ENCODE data around the gene OR5K4. TPM values are rescaled to one million over a fixed set of nuclear protein-coding genes. Genes with fewer than 3 reads are reported as not detected.

OR5K4 gene, protein sequence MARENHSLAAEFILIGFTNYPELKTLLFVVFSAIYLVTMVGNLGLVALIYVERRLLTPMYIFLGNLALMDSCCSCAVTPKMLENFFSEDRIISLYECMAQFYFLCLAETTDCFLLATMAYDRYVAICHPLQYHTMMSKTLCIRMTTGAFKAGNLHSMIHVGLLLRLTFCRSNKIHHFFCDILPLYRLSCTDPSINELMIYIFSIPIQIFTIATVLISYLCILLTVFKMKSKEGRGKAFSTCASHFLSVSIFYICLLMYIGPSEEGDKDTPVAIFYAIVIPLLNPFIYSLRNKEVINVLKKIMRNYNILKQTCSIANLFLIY
- not detected for total RNA-seq

GRCh38 chr3:98353554-98353953 is at the start of gene OR5K4:
TSS of gene OR5K4 (plus strand) at chr3:98353854. CDS start at chr3:98353854, 0 bp downstream.
- ATAC-seq (no peak), DNase-seq (no peak)
- TF ChIP-seq POLR2A (IDR thresholded peaks at IDR 0.05) (no peak), CTCF (IDR thresholded peaks at IDR 0.05 in 4 of 5, conservative IDR thresholded peaks at IDR 0.05 in 1 of 5) (no peak)
- in situ Hi-C loops (cut with MboI; ENCODE audit: low sequenced_read_pairs in 4 of 4): loop anchor here in 1 of 4 donors (25.0 kb wide), 1 partner anchor 109 kb away; the partner anchor contains the start of gene OR5K1
- no peaks in the 10 kb centered on the region for H3K9me3 ChIP-seq
- no peaks in the 10 kb centered on the region for H3K4me1 ChIP-seq
- intact Hi-C loops (cut with DNase I; ENCODE audit: low total_unique reads): no loop called here
- no peaks in the 10 kb centered on the region for H3K27me3 ChIP-seq
- no peak within 1 kb of the TSS for H3K4me3 ChIP-seq
- H3K27ac ChIP-seq: no peak within 1 kb of the TSS
- no peaks in the 10 kb centered on the region for H3K36me3 ChIP-seq

DNA sequence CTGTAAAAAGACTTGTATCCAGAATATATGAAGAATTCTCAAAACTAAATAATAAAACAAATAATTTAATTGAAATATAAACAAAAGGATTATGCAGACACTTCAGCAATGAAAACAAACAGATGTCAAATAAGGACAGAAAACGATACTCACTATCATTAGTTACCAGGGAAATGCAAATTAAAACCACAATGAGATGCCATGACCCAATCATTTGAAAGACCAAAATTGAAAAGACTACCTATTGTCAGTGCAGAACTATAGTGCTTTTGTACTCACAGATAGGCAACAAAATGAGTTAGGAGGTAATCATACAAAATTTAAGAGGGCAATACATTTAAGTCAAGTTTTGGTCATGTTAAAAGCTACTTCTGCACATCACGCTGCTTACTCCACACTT is 31.6 kb upstream of the OR5K4 start:
- Histone ChIP-seq H3K27ac (no peak overlapping the region), H3K36me3 (no peaks in the 10 kb centered on the region), H3K27me3 (no peaks in the 10 kb centered on the region), H3K9me3 (no peaks in the 10 kb centered on the region), H3K4me1 (no peaks in the 10 kb centered on the region), H3K4me3 (no peak overlapping the region)
- ATAC-seq (no peak), DNase-seq (no peak)
- intact Hi-C loops (cut with DNase I; ENCODE audit: low total_unique reads) (no loop called here), in situ Hi-C loops (cut with MboI; ENCODE audit: low sequenced_read_pairs in 4 of 4) (loop anchor here in 1 of 4 donors (10.0 kb wide), 1 partner anchor 277 kb away; no protein-coding TSS in a partner anchor)
- TF ChIP-seq CTCF (IDR thresholded peaks at IDR 0.05 in 4 of 5, conservative IDR thresholded peaks at IDR 0.05 in 1 of 5) (no peak), POLR2A (IDR thresholded peaks at IDR 0.05) (no peak)

- Histone ChIP-seq H3K27me3 (no peaks in the 10 kb centered on the region), H3K9me3 (no peaks in the 10 kb centered on the region), H3K4me1 (no peaks in the 10 kb centered on the region), H3K27ac (no peak overlapping the region), H3K4me3 (no peak overlapping the region), H3K36me3 (no peaks in the 10 kb centered on the region)
- DNase-seq (no peak), ATAC-seq (no peak)
- TF ChIP-seq POLR2A (IDR thresholded peaks at IDR 0.05) (no peak), CTCF (IDR thresholded peaks at IDR 0.05 in 4 of 5, conservative IDR thresholded peaks at IDR 0.05 in 1 of 5) (no peak)
- in situ Hi-C loops (cut with MboI; ENCODE audit: low sequenced_read_pairs in 4 of 4) (loop anchor here in 1 of 4 donors (10.0 kb wide), 1 partner anchor 278 kb away; no protein-coding TSS in a partner anchor), intact Hi-C loops (cut with DNase I; ENCODE audit: low total_unique reads) (no loop called here)
Observed at GRCh38 chr3:98322686-98323085, 31.0 kb upstream of the OR5K4 start.

- Histone ChIP-seq H3K27me3 (no peaks in the 10 kb centered on the region), H3K36me3 (no peaks in the 10 kb centered on the region), H3K4me1 (no peaks in the 10 kb centered on the region), H3K9me3 (no peaks in the 10 kb centered on the region), H3K27ac (no peak overlapping the region), H3K4me3 (no peak overlapping the region)
- intact Hi-C loops (cut with DNase I; ENCODE audit: low total_unique reads): no loop called here
- ATAC-seq: no peak
- no peak for DNase-seq
- in situ Hi-C loops (cut with MboI; ENCODE audit: low sequenced_read_pairs in 4 of 4): loop anchor here in 1 of 4 donors (10.0 kb wide), 1 partner anchor 279 kb away; no protein-coding TSS in a partner anchor
- TF ChIP-seq CTCF (IDR thresholded peaks at IDR 0.05 in 4 of 5, conservative IDR thresholded peaks at IDR 0.05 in 1 of 5) (no peak), POLR2A (IDR thresholded peaks at IDR 0.05) (no peak)
Observed at GRCh38 chr3:98323425-98323824, 30.2 kb upstream of the OR5K4 start.

Data from gastrocnemius medialis (tissue), 4 donors.